SJCRH30 (cell line): ENCODE data around the gene PFKM. TPM values are rescaled to one million over a fixed set of nuclear protein-coding genes. Genes with fewer than 3 reads are reported as not detected.

Experiments
- DNase-seq, 2 experiments: peaks; one replicate each; pipeline ENCODE4 v3.0.0-alpha.2; 2015 to 2020
- H3K27ac ChIP-seq: fragments of 250-450 bp; sonication (Bioruptor Pico); 2 replicates; pipeline ENCODE4 v1.5.1; 2020; ENCODE audit warnings: mild to moderate bottlenecking, moderate library complexity
- H3K27me3 ChIP-seq: fragments of 250-450 bp; sonication (Bioruptor Pico); 2 replicates; pipeline ENCODE4 v1.5.1; 2020; ENCODE audit warnings: mild to moderate bottlenecking, moderate library complexity
- H3K36me3 ChIP-seq: fragments of 250-450 bp; sonication (Bioruptor Pico); 2 replicates; pipeline ENCODE4 v1.5.1; 2020; ENCODE audit warnings: mild to moderate bottlenecking, moderate library complexity
- H3K4me1 ChIP-seq: fragments of 250-450 bp; sonication (Bioruptor Pico); 2 replicates; pipeline ENCODE4 v1.5.1; 2020; ENCODE audit warnings: mild to moderate bottlenecking, moderate library complexity
- H3K4me3 ChIP-seq: fragments of 250-450 bp; sonication (Bioruptor Pico); 2 replicates; pipeline ENCODE4 v1.5.1; 2020; ENCODE audit warnings: mild to moderate bottlenecking, moderate library complexity
- H3K9me3 ChIP-seq: fragments of 250-450 bp; sonication (Bioruptor Pico); replicated peaks from 2 replicates; pipeline ENCODE4 v1.5.1; 2020; ENCODE audit warnings: mild to moderate bottlenecking, moderate library complexity
- total RNA-seq: library from RNA; depleted of rRNA; stranded (reverse); fragments of >200 nt; shearing (Covaris generic); gene quantifications from 2 replicates; pipeline ENCODE4 v1.2.3, GENCODE V29; 2014; rRNA removed

The PFKM gene
- 64.4 and 69.3 TPM in 2 replicates for total RNA-seq

- Histone ChIP-seq H3K4me3 (peak within 1 kb of the TSS; percentile 83), H3K36me3 (no peaks in the 10 kb centered on the region), H3K27me3 (peaks cover 12% of the 10 kb centered on the region), H3K4me1 (peaks cover 5% of the 10 kb centered on the region; the same call in 1 of the 2 replicates), H3K9me3 (no peaks in the 10 kb centered on the region), H3K27ac (peak within 1 kb of the TSS; percentile 22; the same call in 1 of the 2 replicates)
- DNase-seq: peak; percentile 92 to 95
Observed at GRCh38 chr12:48119078-48119833, at the start of gene PFKM. PFKM (plus strand) TSS chr12:48119364; CDS start chr12:48122775, 3,411 bp downstream.

GRCh38 chr12:48070033-48070432, 49.1 kb upstream of the PFKM start:
- DNase-seq: no peak
- Histone ChIP-seq H3K9me3 (no peaks in the 10 kb centered on the region), H3K36me3 (peaks cover 76% of the 10 kb centered on the region), H3K27ac (no peak overlapping the region), H3K4me3 (no peak overlapping the region), H3K4me1 (peaks cover 4% of the 10 kb centered on the region), H3K27me3 (no peaks in the 10 kb centered on the region)

- Histone ChIP-seq H3K9me3 (no peaks in the 10 kb centered on the region), H3K4me1 (peaks cover 4% of the 10 kb centered on the region), H3K27ac (no peak overlapping the region), H3K4me3 (no peak overlapping the region), H3K36me3 (peaks cover 69% of the 10 kb centered on the region), H3K27me3 (no peaks in the 10 kb centered on the region)
- DNase-seq: no peak
Observed at GRCh38 chr12:48070731-48071130, 48.4 kb upstream of the PFKM start.

- Histone ChIP-seq H3K36me3 (peaks cover 60% of the 10 kb centered on the region), H3K27me3 (no peaks in the 10 kb centered on the region), H3K9me3 (no peaks in the 10 kb centered on the region), H3K4me1 (peaks cover 4% of the 10 kb centered on the region), H3K27ac (peak overlapping the region; percentile 17; the same call in 1 of the 2 replicates), H3K4me3 (no peak overlapping the region)
- no peak for DNase-seq
Observed at GRCh38 chr12:48071808-48072207, 47.4 kb upstream of the PFKM start.

GRCh38 chr12:48072266-48072665, 46.9 kb upstream of the PFKM start:
- Histone ChIP-seq H3K36me3 (peaks cover 60% of the 10 kb centered on the region), H3K9me3 (no peaks in the 10 kb centered on the region), H3K27ac (peak overlapping the region; percentile 38), H3K27me3 (no peaks in the 10 kb centered on the region), H3K4me3 (no peak overlapping the region), H3K4me1 (peaks cover 4% of the 10 kb centered on the region)
- DNase-seq: no peak

GRCh38 chr12:48074266-48074665, 44.9 kb upstream of the PFKM start:
- H3K27ac ChIP-seq: no peak overlapping the region
- peaks cover 4% of the 10 kb centered on the region for H3K4me1 ChIP-seq
- no peak overlapping the region for H3K4me3 ChIP-seq
- no peaks in the 10 kb centered on the region for H3K27me3 ChIP-seq
- DNase-seq: no peak
- H3K9me3 ChIP-seq: no peaks in the 10 kb centered on the region
- peaks cover 50% of the 10 kb centered on the region for H3K36me3 ChIP-seq

- H3K9me3 ChIP-seq: no peaks in the 10 kb centered on the region
- H3K27me3 ChIP-seq: no peaks in the 10 kb centered on the region
- H3K4me3 ChIP-seq: no peak overlapping the region
- H3K4me1 ChIP-seq: peaks cover 4% of the 10 kb centered on the region
- H3K36me3 ChIP-seq: peaks cover 50% of the 10 kb centered on the region
- DNase-seq: no peak
- no peak overlapping the region for H3K27ac ChIP-seq
Observed at GRCh38 chr12:48075832-48076231, 43.3 kb upstream of the PFKM start.

GRCh38 chr12:48077111-48077510, 42.1 kb upstream of the PFKM start:
- H3K27me3 ChIP-seq: no peaks in the 10 kb centered on the region
- no peak overlapping the region for H3K27ac ChIP-seq
- no peaks in the 10 kb centered on the region for H3K9me3 ChIP-seq
- no peak overlapping the region for H3K4me3 ChIP-seq
- H3K4me1 ChIP-seq: peaks cover 3% of the 10 kb centered on the region
- DNase-seq: no peak
- H3K36me3 ChIP-seq: peaks cover 46% of the 10 kb centered on the region

- Histone ChIP-seq H3K36me3 (peaks cover 44% of the 10 kb centered on the region), H3K27me3 (no peaks in the 10 kb centered on the region), H3K27ac (no peak overlapping the region), H3K4me1 (no peaks in the 10 kb centered on the region), H3K9me3 (no peaks in the 10 kb centered on the region), H3K4me3 (no peak overlapping the region)
- no peak for DNase-seq
Observed at GRCh38 chr12:48078901-48079300, 40.3 kb upstream of the PFKM start.

- Histone ChIP-seq H3K27ac (no peak overlapping the region), H3K4me3 (no peak overlapping the region), H3K36me3 (peaks cover 37% of the 10 kb centered on the region), H3K4me1 (no peaks in the 10 kb centered on the region), H3K27me3 (no peaks in the 10 kb centered on the region), H3K9me3 (no peaks in the 10 kb centered on the region)
- no peak for DNase-seq
Observed at GRCh38 chr12:48080285-48080684, 38.9 kb upstream of the PFKM start.

GRCh38 chr12:48080821-48081220, 38.3 kb upstream of the PFKM start:
- no peaks in the 10 kb centered on the region for H3K4me1 ChIP-seq
- H3K36me3 ChIP-seq: peaks cover 40% of the 10 kb centered on the region
- H3K27ac ChIP-seq: no peak overlapping the region
- no peaks in the 10 kb centered on the region for H3K27me3 ChIP-seq
- no peak for DNase-seq
- no peaks in the 10 kb centered on the region for H3K9me3 ChIP-seq
- no peak overlapping the region for H3K4me3 ChIP-seq

- Histone ChIP-seq H3K4me1 (no peaks in the 10 kb centered on the region), H3K27ac (no peak overlapping the region), H3K4me3 (no peak overlapping the region), H3K9me3 (no peaks in the 10 kb centered on the region), H3K27me3 (no peaks in the 10 kb centered on the region), H3K36me3 (peaks cover 64% of the 10 kb centered on the region)
- no peak for DNase-seq
Observed at GRCh38 chr12:48084066-48084465, 35.1 kb upstream of the PFKM start.

- Histone ChIP-seq H3K36me3 (peaks cover 64% of the 10 kb centered on the region), H3K9me3 (no peaks in the 10 kb centered on the region), H3K4me3 (no peak overlapping the region), H3K27me3 (no peaks in the 10 kb centered on the region), H3K27ac (no peak overlapping the region), H3K4me1 (no peaks in the 10 kb centered on the region)
- no peak for DNase-seq
Observed at GRCh38 chr12:48084841-48085460, 34.2 kb upstream of the PFKM start.

GRCh38 chr12:48086327-48086726, 32.8 kb upstream of the PFKM start:
- H3K36me3 ChIP-seq: peaks cover 59% of the 10 kb centered on the region
- H3K27me3 ChIP-seq: no peaks in the 10 kb centered on the region

GRCh38 chr12:48092611-48093010, 26.6 kb upstream of the PFKM start:
- Histone ChIP-seq H3K4me3 (no peak overlapping the region), H3K27me3 (no peaks in the 10 kb centered on the region), H3K36me3 (peaks cover 56% of the 10 kb centered on the region), H3K9me3 (no peaks in the 10 kb centered on the region), H3K27ac (no peak overlapping the region), H3K4me1 (no peaks in the 10 kb centered on the region)
- DNase-seq: no peak

More at GRCh38 chr12:48086327-48086726, 32.8 kb upstream of the PFKM start:
- no peak overlapping the region for H3K4me3 ChIP-seq
- no peaks in the 10 kb centered on the region for H3K9me3 ChIP-seq
- no peak for DNase-seq
- H3K27ac ChIP-seq: no peak overlapping the region
- no peaks in the 10 kb centered on the region for H3K4me1 ChIP-seq
